ENCODE results near the gene RET.

Gene RET

GRCh38 chr10:43062402-43063160, 14.3 kb upstream of the RET start:
- DNase-seq (ENCODE audit: low read depth), result no peak

GRCh38 chr10:43064331-43065075, 12.4 kb upstream of the RET start:
- DNase-seq (ENCODE audit: low read depth), result no peak

GRCh38 chr10:43065234-43065633, 11.6 kb upstream of the RET start:
- no peak for DNase-seq (ENCODE audit: low read depth)

- no peak for DNase-seq (ENCODE audit: low read depth)
Observed at GRCh38 chr10:43065761-43066160, 11.1 kb upstream of the RET start.

- DNase-seq (ENCODE audit: low read depth), result no peak
Observed at GRCh38 chr10:43066481-43066880, 10.4 kb upstream of the RET start.

GRCh38 chr10:43067391-43068135, 9.3 kb upstream of the RET start:
- DNase-seq (ENCODE audit: low read depth), result no peak

GRCh38 chr10:43068136-43068395, 8.8 kb upstream of the RET start:
- DNase-seq (ENCODE audit: low read depth), result no peak

- DNase-seq (ENCODE audit: low read depth), result no peak
Observed at GRCh38 chr10:43068471-43069210, 8.2 kb upstream of the RET start.

- DNase-seq (ENCODE audit: low read depth), result no peak
Observed at GRCh38 chr10:43069211-43069515, 7.7 kb upstream of the RET start.

- DNase-seq (ENCODE audit: low read depth), result no peak
Observed at GRCh38 chr10:43069579-43069978, 7.3 kb upstream of the RET start.

GRCh38 chr10:43070121-43071085, 6.5 kb upstream of the RET start:
- no peak for DNase-seq (ENCODE audit: low read depth)

GRCh38 chr10:43071865-43072650, 4.8 kb upstream of the RET start:
- no peak for DNase-seq (ENCODE audit: low read depth)

GRCh38 chr10:43073191-43073590, 3.7 kb upstream of the RET start:
- no peak for DNase-seq (ENCODE audit: low read depth)

GRCh38 chr10:43073721-43074120, 3.1 kb upstream of the RET start:
- DNase-seq (ENCODE audit: low read depth), result no peak

GRCh38 chr10:43074409-43074808, 2.5 kb upstream of the RET start:
- no peak for DNase-seq (ENCODE audit: low read depth)

- DNase-seq (ENCODE audit: low read depth), result no peak
Observed at GRCh38 chr10:43074827-43075611, 1.9 kb upstream of the RET start.

- DNase-seq (ENCODE audit: low read depth), result no peak
Observed at GRCh38 chr10:43075612-43076003, 1.3 kb upstream of the RET start.

GRCh38 chr10:43076311-43076875, 476 bp upstream of the RET start:
- DNase-seq (ENCODE audit: low read depth), result no peak

- no peak for DNase-seq (ENCODE audit: low read depth)
Observed at GRCh38 chr10:43077421-43078171, 727 bp downstream of the RET start.
